K562 (cell line): ENCODE data around the gene C15orf61. TPM values are rescaled to one million over a fixed set of nuclear protein-coding genes. Genes with fewer than 3 reads are reported as not detected.
A peak's percentile ranks its signal among the peaks of the same experiment; 100 is the strongest.

Source experiments
- ATAC-seq: fragments of 200-7000 bp; cut with Tn5 transposase; 3 replicates; pipeline ENCODE4 v1.9.1; 2020; ENCODE audit warnings: moderate library complexity
- BruUV-seq: library from RNA; stranded (reverse); fragments of 400-500 nt; replicated peaks from 2 replicates; lab custom pipeline; 2021; lab: Mats Ljungman, UMichigan
- CTCF ChIA-PET: fragments of 300-600 bp; formaldehyde crosslinking; extraction: SDS; loops from one replicate; lab custom pipeline; 2021; ENCODE audit warnings: low intra/inter-chr PET ratio; lab: Yijun Ruan, JAX
- POLR2A ChIA-PET: fragments of 300-600, 350-650 bp; sonication (Branson Sonifier 250); formaldehyde crosslinking; extraction: SDS; loops from one replicate; lab custom pipeline; 2021; ENCODE audit warnings: antibody characterized with exemption, inconsistent platforms; lab: Yijun Ruan, JAX
- DNase-seq, 4 experiments: peaks; one replicate each; pipeline versions ENCODE4 v3.0.0 to v3.0.0-alpha.2; 2011 to 2018; ENCODE audit warnings: low spot score in 3 of 4, mixed read lengths in 3 of 4; ENCODE audit errors: extremely low read depth in 1 of 4
- FAIRE-seq: peaks from 2 replicates; lab custom pipeline; 2011; peaks lifted over from hg19 to GRCh38; lab: Jason Lieb, UNC
- H2AFZ ChIP-seq: 2 replicates; pipeline ENCODE4 v1.6.0; 2011; ENCODE audit warnings: low read depth, low read length, control low read depth, inconsistent platforms
- H3K27ac ChIP-seq: fragments of 200-600 bp; 3 replicates; pipeline ENCODE4 v1.8.0; 2011; ENCODE audit warnings: low read depth, mild to moderate bottlenecking, control low read depth, inconsistent platforms, low read length, moderate library complexity, mixed read lengths; ENCODE audit errors: extremely low read depth
- H3K27me3 ChIP-seq, 2 experiments: fragments of 300-600 bp in 1 of 2; 2 replicates in 1 of 2; 3 replicates in 1 of 2; pipeline versions ENCODE4 v1.6.0 to v1.8.0; 2011; ENCODE audit warnings: inconsistent platforms in 2 of 2, low read length in 2 of 2, mild to moderate bottlenecking in 1 of 2, mixed read lengths in 1 of 2, moderate library complexity in 1 of 2; ENCODE audit not compliant: control insufficient read depth in 2 of 2, insufficient read depth in 2 of 2
- H3K36me3 ChIP-seq: fragments of 300-600 bp; 3 replicates; pipeline ENCODE4 v1.8.0; 2011; ENCODE audit warnings: mild to moderate bottlenecking, low read length, inconsistent platforms; ENCODE audit not compliant: control insufficient read depth, insufficient read depth
- H3K4me1 ChIP-seq, 2 experiments: fragments of 200-600 bp in 1 of 2; replicated peaks in 1 of 2; 2 replicates in 1 of 2; 3 replicates in 1 of 2; pipeline versions ENCODE4 v1.5.1 to v1.8.0; 2011; ENCODE audit warnings: inconsistent platforms in 2 of 2, low read length in 2 of 2, mild to moderate bottlenecking in 1 of 2, mixed read lengths in 1 of 2, moderate library complexity in 1 of 2; ENCODE audit not compliant: control insufficient read depth in 2 of 2, insufficient read depth in 2 of 2
- H3K4me2 ChIP-seq: 2 replicates; pipeline ENCODE4 v1.6.1; 2011; ENCODE audit warnings: low read length, control low read depth, inconsistent platforms, mixed read lengths; ENCODE audit not compliant: insufficient read depth
- H3K4me3 ChIP-seq: fragments of 200-600 bp; sonication (generic), shearing (Covaris generic); 2 replicates; pipeline ENCODE4 v1.5.1; 2016; ENCODE audit warnings: control low read depth, inconsistent platforms
- H3K79me2 ChIP-seq: fragments of 200-600 bp; 3 replicates; pipeline ENCODE4 v1.8.0; 2011; ENCODE audit warnings: low read length, inconsistent platforms; ENCODE audit not compliant: control insufficient read depth, insufficient read depth
- H3K9ac ChIP-seq, 2 experiments: 2 replicates each; pipeline versions ENCODE4 v1.6.0 to v1.6.1; 2011; ENCODE audit warnings: low read depth in 2 of 2, low read length in 2 of 2, control low read depth in 1 of 2, inconsistent platforms in 1 of 2, mild to moderate bottlenecking in 1 of 2, mixed read lengths in 1 of 2; ENCODE audit not compliant: insufficient read depth in 1 of 2
- H3K9me1 ChIP-seq: one replicate; pipeline ENCODE4 v1.6.0; 2011; ENCODE audit warnings: inconsistent platforms, mild to moderate bottlenecking, low read length, moderate library complexity; ENCODE audit not compliant: control insufficient read depth, insufficient read depth
- H3K9me3 ChIP-seq: replicated peaks from 2 replicates; pipeline ENCODE4 v1.5.1; 2011; ENCODE audit warnings: low read depth, low read length, inconsistent platforms; ENCODE audit not compliant: control insufficient read depth, insufficient read depth
- H4K20me1 ChIP-seq: replicated peaks from 2 replicates; pipeline ENCODE4 v1.6.1; 2011; ENCODE audit warnings: low read length, inconsistent platforms, mixed read lengths; ENCODE audit not compliant: control insufficient read depth, insufficient read depth
- KHSRP ChIP-seq: fragments of 450-650 bp; IDR thresholded peaks from 2 replicates; pipeline ENCODE4 v1.6.1; 2017
- NR1H2 ChIP-seq: sonication (generic); formaldehyde crosslinking; IDR thresholded peaks from 2 replicates; pipeline ENCODE4 v1.4.0; 2020; ENCODE audit warnings: mild to moderate bottlenecking, missing genetic modification reagents
- SMARCA4 ChIP-seq: fragments of 450-650 bp; IDR thresholded peaks from 2 replicates; pipeline ENCODE4 v1.6.1; 2016
- SOX6 ChIP-seq: fragments of 450-650 bp; IDR thresholded peaks from 2 replicates; pipeline ENCODE4 v1.6.1; 2014; ENCODE audit warnings: mild to moderate bottlenecking
- WGBS: fragments of 100-300 bp; shearing (Covaris generic); methylation state at CpG from one replicate; pipeline ENCODE4 v1.1.6; 2016; ENCODE audit warnings: low coverage, mixed read lengths; ENCODE audit not compliant: insufficient coverage; ENCODE audit errors: missing lambda C conversion rate; 5-methylcytosine and 5-hydroxymethylcytosine counted together
- in situ Hi-C: fragments of 300-500 bp; cut with MboI; formaldehyde crosslinking; loops from 4 replicates; pipeline ENCODE4 v1.15.0; 2018; ENCODE audit warnings: inconsistent platforms, mixed read lengths
- intact Hi-C: fragments of 100-400 bp; cut with micrococcal nuclease; formaldehyde crosslinking; loops from 2 replicates; pipeline ENCODE4 v1.14.2; 2022
- polyA plus RNA-seq, 8 experiments: library from polyadenylated mRNA; depleted of rRNA in 4 of 8; stranded (reverse) in 5 of 8; unstranded in 3 of 8; fragments of >200 nt; fragmentation: Nextera tagmentation in 2 of 8; fragmentation: Illumina TruSeq in 1 of 8; extraction: Ambion mirVana in 2 of 8; extraction: Trizol in 1 of 8; gene quantifications; 2 replicates each; pipeline versions ENCODE4 v1.2.1 to v1.2.3, GENCODE V29; 2011 to 2014; ENCODE audit warnings: inconsistent platforms in 1 of 8, missing spikeins in 1 of 8
- total RNA-seq, 7 experiments: library from RNA; depleted of rRNA in 6 of 7; stranded (reverse); fragments of >200 nt in 6 of 7; fragmentation: Illumina TruSeq in 2 of 7; extraction: Trizol in 2 of 7; gene quantifications; 2 replicates each; pipeline versions ENCODE4 v1.2.1 to v1.2.3, GENCODE V29; 2011 to 2021; ENCODE audit warnings: low replicate concordance in 1 of 7
- TF ChIP-seq, protein P1 (sequence below): fragments of 200-800 bp; sonication (Bioruptor generic); IDR thresholded peaks from 2 replicates; pipeline ENCODE4 v1.6.1; 2017; ENCODE audit warnings: missing genetic modification characterization, missing compliant biosample characterization
- TF ChIP-seq, protein P2 (sequence below), 2 experiments: fragments of 450-650 bp in 1 of 2; sonication (generic) in 1 of 2; formaldehyde crosslinking in 1 of 2; IDR thresholded peaks in 1 of 2; conservative IDR thresholded peaks in 1 of 2; 2 replicates each; pipeline versions ENCODE4 v1.6.1 to v1.8.1; 2016 to 2023; ENCODE audit warnings: mild to moderate bottlenecking in 2 of 2, moderate library complexity in 2 of 2, inconsistent platforms in 1 of 2, missing genetic modification reagents in 1 of 2
- TF ChIP-seq, protein P3 (sequence below): fragments of 250-450 bp; sonication (Bioruptor Pico); IDR thresholded peaks from 2 replicates; pipeline ENCODE4 v1.8.0; 2022; ENCODE audit warnings: inconsistent platforms, mild to moderate bottlenecking, moderate library complexity, borderline replicate concordance

Gene C15orf61
- total and polyA plus RNA-seq, 9 of the 15 experiments (the other 6 are each of a cell fraction or from before 2014, with no cell fraction given) = 1.6 to 10.5 (median 4.3) TPM

DNA sequence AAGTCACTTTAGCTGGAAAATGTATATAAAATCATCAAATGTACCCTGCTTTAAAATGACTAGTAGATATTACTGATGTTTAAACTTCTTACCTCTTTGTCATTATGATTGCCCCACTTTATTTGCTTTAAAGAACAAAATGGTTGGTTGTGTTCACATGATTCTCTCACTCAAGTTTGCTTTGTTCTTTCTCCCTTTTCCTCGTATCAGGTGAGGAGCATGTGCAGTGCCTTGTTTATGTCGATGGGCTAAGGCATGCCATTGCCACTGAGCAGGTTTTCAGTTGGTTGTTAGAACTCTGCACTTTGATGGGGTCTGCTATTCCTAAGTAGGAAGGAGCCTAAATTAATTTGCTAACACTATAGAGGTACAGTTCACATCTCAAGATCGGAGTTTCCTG is 26.9 kb downstream of the C15orf61 start (continued):
- TF ChIP-seq NR1H2 = no peak
- TF ChIP-seq, protein P1, sequence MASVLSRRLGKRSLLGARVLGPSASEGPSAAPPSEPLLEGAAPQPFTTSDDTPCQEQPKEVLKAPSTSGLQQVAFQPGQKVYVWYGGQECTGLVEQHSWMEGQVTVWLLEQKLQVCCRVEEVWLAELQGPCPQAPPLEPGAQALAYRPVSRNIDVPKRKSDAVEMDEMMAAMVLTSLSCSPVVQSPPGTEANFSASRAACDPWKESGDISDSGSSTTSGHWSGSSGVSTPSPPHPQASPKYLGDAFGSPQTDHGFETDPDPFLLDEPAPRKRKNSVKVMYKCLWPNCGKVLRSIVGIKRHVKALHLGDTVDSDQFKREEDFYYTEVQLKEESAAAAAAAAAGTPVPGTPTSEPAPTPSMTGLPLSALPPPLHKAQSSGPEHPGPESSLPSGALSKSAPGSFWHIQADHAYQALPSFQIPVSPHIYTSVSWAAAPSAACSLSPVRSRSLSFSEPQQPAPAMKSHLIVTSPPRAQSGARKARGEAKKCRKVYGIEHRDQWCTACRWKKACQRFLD (CRISPR knock-in tag) = no peak

DNA sequence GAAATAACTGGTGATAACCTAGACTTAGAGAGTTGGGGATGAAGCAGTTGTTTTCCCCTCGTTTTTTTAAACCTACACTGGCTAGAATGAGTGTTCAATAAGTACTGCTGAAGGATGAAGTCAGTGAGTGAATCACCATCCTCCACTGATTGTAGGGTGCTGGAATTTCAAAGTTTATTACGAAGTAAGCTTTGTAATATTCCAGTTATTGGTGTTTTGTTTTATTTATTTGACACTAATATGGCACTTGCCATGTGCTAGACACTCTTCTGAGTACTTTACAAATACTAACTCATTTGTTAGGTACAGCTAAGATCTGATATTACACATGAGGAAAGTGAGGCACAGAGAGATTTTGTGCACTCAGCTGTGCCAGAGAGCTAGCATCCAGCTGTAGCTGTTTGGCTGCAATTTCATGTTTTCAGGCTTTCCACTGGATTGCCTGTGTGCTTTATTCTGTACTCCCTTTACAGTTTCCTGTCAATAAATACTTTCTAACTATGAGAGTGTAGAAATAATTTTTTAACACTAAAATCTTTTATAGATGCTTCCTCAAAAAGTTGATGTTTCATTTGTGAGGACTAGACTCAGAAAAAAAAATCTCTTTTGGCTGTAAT is 27.4 kb downstream of the C15orf61 start:
- POLR2A ChIA-PET = interaction anchor here (0.6 to 0.9 kb wide), 3 partner anchors 9 to 185 kb away, joined by 3 read pairs; no protein-coding TSS in a partner anchor
- intact Hi-C loops = no loop called here
- Histone ChIP-seq H3K4me1 (peaks cover 8 to 42% of the 10 kb centered on the region in 2 experiments; a peak in 4 of 5 replicates), H3K27me3 (no peaks in the 10 kb centered on the region), H3K27ac (no peak overlapping the region), H3K4me2 (no peak overlapping the region), H3K36me3 (peaks cover 44% of the 10 kb centered on the region), H3K9me1 (no peaks in the 10 kb centered on the region), H4K20me1 (no peaks in the 10 kb centered on the region)
- WGBS = 33% methylated on average over 2 of the region's 2 CpGs
- DNase-seq (no peak), ATAC-seq (no peak)
- in situ Hi-C loops = no loop called here
- BruUV-seq = no TSS peak
- TF ChIP-seq, protein P2, sequence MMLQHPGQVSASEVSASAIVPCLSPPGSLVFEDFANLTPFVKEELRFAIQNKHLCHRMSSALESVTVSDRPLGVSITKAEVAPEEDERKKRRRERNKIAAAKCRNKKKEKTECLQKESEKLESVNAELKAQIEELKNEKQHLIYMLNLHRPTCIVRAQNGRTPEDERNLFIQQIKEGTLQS (IDR thresholded peaks at IDR 0.05) = peak; percentile 19; the same call in 1 of the 2 replicates
- TF ChIP-seq, protein P2 (CRISPR knock-in tag; conservative IDR thresholded peaks at IDR 0.05) = no peak
- no peak for TF ChIP-seq KHSRP
- TF ChIP-seq, protein P3, sequence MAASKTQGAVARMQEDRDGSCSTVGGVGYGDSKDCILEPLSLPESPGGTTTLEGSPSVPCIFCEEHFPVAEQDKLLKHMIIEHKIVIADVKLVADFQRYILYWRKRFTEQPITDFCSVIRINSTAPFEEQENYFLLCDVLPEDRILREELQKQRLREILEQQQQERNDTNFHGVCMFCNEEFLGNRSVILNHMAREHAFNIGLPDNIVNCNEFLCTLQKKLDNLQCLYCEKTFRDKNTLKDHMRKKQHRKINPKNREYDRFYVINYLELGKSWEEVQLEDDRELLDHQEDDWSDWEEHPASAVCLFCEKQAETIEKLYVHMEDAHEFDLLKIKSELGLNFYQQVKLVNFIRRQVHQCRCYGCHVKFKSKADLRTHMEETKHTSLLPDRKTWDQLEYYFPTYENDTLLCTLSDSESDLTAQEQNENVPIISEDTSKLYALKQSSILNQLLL (CRISPR knock-in tag) = no peak
- no peak for TF ChIP-seq SOX6
- no peak for TF ChIP-seq SMARCA4
- TF ChIP-seq, all 486 proteins: peak for 1
- FAIRE-seq = no peak
- Histone ChIP-seq H3K79me2 (peaks cover 6% of the 10 kb centered on the region; the same call in 2 of the 3 replicates), H3K9ac (no peak overlapping the region), H2AFZ (no peak overlapping the region), H3K9me3 (no peaks in the 10 kb centered on the region), H3K4me3 (no peak overlapping the region)
- CTCF ChIA-PET = no interaction called here
